Uterus (tissue), 2 donors: ENCODE measurements around the gene ATP1B3.

Experiments
- CTCF ChIP-seq, 4 experiments: fragments of 200-600 bp in 2 of 4; fragments of 450-650 bp in 2 of 4; sonication (generic) in 2 of 4; IDR thresholded peaks; one replicate each; pipeline ENCODE4 v1.5.1; 2016 to 2019; ENCODE audit warnings: antibody characterized with exemption in 4 of 4, mild to moderate bottlenecking in 2 of 4, moderate library complexity in 1 of 4
- POLR2A ChIP-seq, 2 donors: fragments of 450-650 bp; IDR thresholded peaks; one replicate each; pipeline ENCODE4 v1.6.1; 2016; ENCODE audit warnings: antibody characterized with exemption in 2 of 2, mild to moderate bottlenecking in 1 of 2, moderate library complexity in 1 of 2

GRCh38 chr3:141959589-141960554, 83.4 kb downstream of the ATP1B3 start:
- no peak for TF ChIP-seq CTCF (IDR thresholded peaks at IDR 0.05)
- TF ChIP-seq POLR2A (IDR thresholded peaks at IDR 0.05) = no peak
